ENCODE results near the gene CDH8. TPM values are rescaled to one million over a fixed set of nuclear protein-coding genes. Genes with fewer than 3 reads are reported as not detected.
"Not testable (repeated sequence)": the region's sequence is repeated elsewhere in the genome, so short reads cannot be mapped to it uniquely, and the experiment has no call there.

CDH8 gene
- polyA plus RNA-seq, 3 donors, result 3.6 to 6.2 (median 5.7) TPM

- DNase-seq (ENCODE audit: extremely low read depth in 1 of 11, low read depth in 9 of 11, low spot score in 4 of 11), result no peak
Measured at GRCh38 chr16:61715393-61715792, 320.8 kb downstream of the CDH8 start.

DNA sequence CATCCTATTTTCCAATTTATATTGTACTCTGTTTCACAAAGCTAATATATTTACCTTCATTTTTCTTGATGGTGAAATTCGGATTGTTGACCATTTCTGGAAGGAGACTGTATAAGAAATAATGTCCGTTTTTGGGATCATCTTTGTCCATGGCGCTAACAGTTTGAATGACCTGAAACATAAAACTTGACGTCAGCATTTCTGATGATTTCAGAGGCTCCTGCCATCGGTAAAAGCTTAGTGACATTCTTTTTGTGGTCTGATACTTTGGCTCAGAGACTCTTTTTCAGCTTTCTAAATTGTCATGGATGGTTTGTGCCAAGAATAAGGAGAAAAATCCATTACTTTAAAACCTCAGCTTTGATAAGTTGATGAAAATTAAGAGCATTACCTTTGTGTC lies 322.5 kb downstream of the CDH8 start:
- no peak for DNase-seq (ENCODE audit: extremely low read depth in 1 of 11, low read depth in 9 of 11, low spot score in 4 of 11)

DNA sequence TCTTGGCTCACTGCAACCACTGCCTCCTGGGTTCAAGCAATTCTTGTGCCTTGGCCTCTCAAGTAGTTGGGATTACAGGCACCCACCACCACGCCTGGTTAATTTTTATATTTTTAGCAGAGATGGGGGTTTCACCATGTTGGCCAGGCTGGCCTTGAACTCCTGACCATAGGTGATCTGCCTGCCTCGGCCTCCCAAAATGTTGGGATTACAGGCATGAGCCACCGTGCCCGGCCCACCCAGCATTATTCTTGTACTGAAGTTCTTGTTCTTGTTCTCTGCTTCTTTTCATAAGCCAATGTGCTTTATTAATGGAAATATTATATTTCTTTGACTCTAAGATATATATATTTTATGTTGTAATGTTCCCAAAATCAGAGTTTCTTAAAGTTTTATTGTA lies 336.6 kb downstream of the CDH8 start:
- DNase-seq (ENCODE audit: extremely low read depth in 1 of 11, low read depth in 9 of 11, low spot score in 4 of 11), result not testable (repeated sequence)

GRCh38 chr16:61684541-61684940 lies 351.7 kb downstream of the CDH8 start:
- DNase-seq (ENCODE audit: extremely low read depth in 1 of 11, low read depth in 9 of 11, low spot score in 4 of 11), result peak in 4 of 11 donors; percentile 5 to 14 (median 9)

- DNase-seq (ENCODE audit: extremely low read depth in 1 of 11, low read depth in 9 of 11, low spot score in 4 of 11), result no peak
Measured at GRCh38 chr16:61681673-61682072, 354.6 kb downstream of the CDH8 start.

GRCh38 chr16:61681124-61681523 lies 355.1 kb downstream of the CDH8 start:
- no peak for DNase-seq (ENCODE audit: extremely low read depth in 1 of 11, low read depth in 9 of 11, low spot score in 4 of 11)

DNA sequence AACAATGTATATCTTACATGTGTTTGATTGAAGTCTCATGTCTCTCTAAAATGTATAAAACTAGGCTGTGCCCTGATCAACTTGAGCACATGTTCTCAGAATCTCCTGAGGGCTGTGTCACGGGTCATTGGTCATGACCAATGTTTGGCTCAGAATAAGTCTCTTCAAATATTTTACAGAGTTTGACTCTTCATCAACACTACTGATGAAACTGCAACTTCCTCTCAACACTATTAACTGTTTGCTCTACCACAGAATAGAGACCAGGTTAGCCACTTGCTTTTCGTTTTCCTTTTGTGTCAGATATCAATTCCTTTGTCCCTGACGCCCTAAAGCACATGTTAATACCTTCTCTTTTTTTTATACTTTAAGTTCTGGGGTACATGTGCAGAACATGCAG lies 358.1 kb downstream of the CDH8 start:
- DNase-seq (ENCODE audit: extremely low read depth in 1 of 11, low read depth in 9 of 11, low spot score in 4 of 11), result no peak

DNA sequence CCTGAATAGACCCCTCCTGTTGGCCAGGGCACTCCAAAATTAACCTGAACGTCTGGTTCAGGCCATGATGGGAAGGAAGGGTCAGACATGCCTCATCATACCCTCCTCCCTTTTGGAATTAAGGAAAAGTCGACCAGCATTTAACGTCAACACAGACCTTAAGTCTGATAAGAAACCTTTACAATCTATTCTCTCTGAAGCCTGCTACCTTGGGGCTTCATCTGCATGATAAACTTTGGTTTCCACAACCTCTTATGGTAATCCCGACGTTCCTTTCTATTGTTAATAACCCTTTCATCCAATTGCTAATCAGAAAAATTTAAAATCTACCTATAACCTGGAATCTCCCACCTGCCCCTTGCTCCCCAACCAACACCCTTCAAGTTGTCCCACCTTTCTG lies 358.5 kb downstream of the CDH8 start:
- DNase-seq (ENCODE audit: extremely low read depth in 1 of 11, low read depth in 9 of 11, low spot score in 4 of 11), result no peak

GRCh38 chr16:61676740-61677139 lies 359.5 kb downstream of the CDH8 start:
- no peak for DNase-seq (ENCODE audit: extremely low read depth in 1 of 11, low read depth in 9 of 11, low spot score in 4 of 11)

- DNase-seq (ENCODE audit: extremely low read depth in 1 of 11, low read depth in 9 of 11, low spot score in 4 of 11), result no peak
Measured at GRCh38 chr16:61671161-61671560, 365.1 kb downstream of the CDH8 start.

DNA sequence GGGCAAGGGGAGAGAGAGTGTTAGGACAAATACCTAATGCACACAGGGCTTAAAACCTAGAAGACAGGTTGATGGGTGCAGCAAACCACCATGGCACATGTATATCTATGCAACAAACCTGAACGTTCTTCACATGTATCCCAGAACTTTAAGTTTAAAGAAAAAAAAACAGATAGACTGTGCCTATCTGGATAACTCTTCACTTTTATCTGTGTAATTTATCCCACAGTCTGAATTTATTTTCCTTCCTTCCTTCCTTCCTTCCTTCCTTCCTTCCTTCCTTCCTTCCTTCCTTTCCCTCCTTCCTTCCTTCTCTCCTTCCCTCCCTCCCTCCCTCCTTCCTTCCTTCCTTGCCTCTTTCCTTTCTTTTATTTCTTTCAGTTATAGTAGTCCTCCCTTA lies 370.7 kb downstream of the CDH8 start:
- DNase-seq (ENCODE audit: extremely low read depth in 1 of 11, low read depth in 9 of 11, low spot score in 4 of 11), result no peak

- no peak for DNase-seq (ENCODE audit: extremely low read depth in 1 of 11, low read depth in 9 of 11, low spot score in 4 of 11)
Measured at GRCh38 chr16:61659936-61660335, 376.3 kb downstream of the CDH8 start.

GRCh38 chr16:61654962-61655361 lies 381.3 kb downstream of the CDH8 start:
- no peak for DNase-seq (ENCODE audit: extremely low read depth in 1 of 11, low read depth in 9 of 11, low spot score in 4 of 11)

DNA sequence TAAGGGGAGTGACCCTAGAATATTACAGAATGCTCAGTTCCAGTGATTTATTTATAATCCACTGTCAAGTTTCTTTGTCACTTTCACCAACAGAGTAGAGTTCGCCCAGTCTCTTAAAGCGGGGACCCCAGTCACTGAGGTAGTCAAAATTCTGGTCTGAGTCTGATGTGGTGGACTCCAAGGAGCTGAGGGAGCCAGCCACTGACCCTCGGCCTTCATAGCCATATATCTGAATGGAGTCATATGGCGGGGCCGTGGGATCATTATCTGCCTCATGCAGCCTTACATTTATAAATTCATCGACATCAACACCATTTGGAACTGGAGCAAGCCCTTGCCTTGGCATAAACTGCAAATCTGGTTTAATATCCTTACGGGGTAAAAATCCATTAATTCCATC lies 382.7 kb downstream of the CDH8 start:
- no peak for DNase-seq (ENCODE audit: extremely low read depth in 1 of 11, low read depth in 9 of 11, low spot score in 4 of 11)

DNA sequence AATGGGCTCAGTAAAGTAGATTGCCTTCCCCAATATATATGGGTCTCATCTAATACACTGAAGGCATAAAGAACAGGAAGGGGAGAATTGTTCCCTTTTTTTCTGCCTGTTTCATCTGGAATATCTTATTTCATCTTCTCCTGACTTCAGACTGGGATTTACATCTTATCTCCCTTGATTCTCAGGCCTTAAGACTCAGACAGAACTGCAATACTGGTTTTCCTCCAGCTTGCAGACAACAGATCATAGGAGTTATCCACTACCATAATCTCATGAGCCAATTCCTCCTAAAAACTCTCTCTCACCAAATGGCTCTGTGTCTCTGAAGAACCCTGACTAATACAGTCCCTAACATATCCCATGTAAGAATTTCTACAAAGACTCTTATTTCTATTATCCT lies 390.7 kb downstream of the CDH8 start:
- DNase-seq (ENCODE audit: extremely low read depth in 1 of 11, low read depth in 9 of 11, low spot score in 4 of 11), result no peak

GRCh38 chr16:61644736-61645135 lies 391.5 kb downstream of the CDH8 start:
- DNase-seq (ENCODE audit: extremely low read depth in 1 of 11, low read depth in 9 of 11, low spot score in 4 of 11), result no peak

DNA sequence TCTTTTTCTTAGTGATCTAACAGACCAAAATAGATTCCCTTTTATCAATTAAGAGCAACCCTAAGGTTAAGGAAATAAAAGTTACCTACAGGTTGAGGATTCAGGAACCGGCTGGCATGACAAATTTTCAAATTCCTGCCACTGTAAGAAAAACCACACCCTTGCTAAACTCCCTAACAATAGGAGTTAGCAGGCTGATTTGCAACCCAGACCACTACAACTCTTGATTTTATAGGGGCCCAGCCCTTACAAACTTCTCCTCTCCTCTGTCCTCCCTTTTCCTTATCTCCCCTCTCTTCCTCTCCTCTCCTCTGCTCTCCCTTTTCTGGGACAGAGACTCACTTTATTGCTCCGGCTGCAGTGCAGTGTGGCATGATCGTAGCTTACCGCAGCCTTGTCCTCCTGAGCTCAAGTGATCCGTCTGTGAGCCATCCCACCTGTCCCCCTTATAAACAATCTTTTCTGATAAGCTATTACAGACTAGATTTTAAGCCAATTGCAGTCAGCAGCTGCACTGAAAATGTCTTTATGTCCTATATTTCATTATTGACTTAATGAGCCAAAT lies 418.9 kb downstream of the CDH8 start:
- DNase-seq (ENCODE audit: extremely low read depth in 1 of 11, low read depth in 9 of 11, low spot score in 4 of 11), result no peak

DNA sequence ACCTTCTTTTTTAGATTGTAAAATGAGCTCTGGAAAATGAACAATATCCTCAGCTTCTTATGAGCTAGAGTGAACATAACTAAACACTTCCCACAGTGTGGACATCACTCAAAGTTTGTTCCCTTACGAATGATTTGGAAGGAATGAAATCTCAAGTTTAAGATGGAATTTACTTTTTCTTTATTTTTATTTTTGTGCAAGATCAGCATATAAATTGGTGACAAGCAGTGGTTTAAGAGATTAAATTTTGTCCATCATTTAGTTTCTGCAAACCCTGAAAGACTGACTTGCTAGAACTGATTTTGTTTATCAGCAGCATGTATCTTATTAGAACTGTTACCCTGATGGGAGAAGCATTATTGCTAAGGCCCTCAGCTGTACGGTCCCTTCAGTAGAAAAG lies 420.1 kb downstream of the CDH8 start:
- DNase-seq (ENCODE audit: extremely low read depth in 1 of 11, low read depth in 9 of 11, low spot score in 4 of 11), result no peak

DNA sequence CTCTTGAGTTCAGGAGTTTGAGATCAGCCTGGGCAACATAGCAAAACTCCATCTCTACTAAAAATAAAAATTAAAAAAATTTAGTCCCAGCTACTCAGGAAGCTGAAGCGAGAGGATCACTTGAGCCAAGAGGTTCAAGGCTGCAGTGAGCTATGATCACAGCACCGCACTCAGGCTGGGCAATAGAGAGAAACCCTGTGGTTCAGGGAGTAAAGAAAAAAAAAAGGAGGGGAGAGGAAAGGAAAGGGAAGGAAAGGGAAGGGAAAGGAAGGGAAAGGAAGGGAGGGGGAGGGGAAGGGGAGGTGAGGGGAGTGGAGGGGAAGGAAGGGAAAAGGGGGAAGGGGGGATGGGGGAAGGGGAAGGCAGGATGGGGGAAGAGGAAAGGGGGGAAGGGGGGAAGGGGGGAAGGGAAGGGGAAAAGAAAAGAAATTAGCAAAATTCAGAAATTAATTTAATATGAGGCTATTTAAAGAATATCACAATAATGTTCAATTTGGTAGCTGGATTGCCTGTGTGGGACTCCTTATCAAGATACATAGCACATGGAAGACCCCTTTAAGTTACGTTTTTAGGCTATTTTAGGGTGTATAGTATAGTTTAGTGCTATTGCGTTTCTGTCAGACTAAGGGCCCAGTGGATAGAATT lies 424.3 kb downstream of the CDH8 start:
- DNase-seq (ENCODE audit: extremely low read depth in 1 of 11, low read depth in 9 of 11, low spot score in 4 of 11), result no peak

- DNase-seq (ENCODE audit: extremely low read depth in 1 of 11, low read depth in 9 of 11, low spot score in 4 of 11), result no peak
Measured at GRCh38 chr16:61606581-61606980, 429.7 kb downstream of the CDH8 start.
